ENCODE data around the gene EML4. TPM values are rescaled to one million over a fixed set of nuclear protein-coding genes. Genes with fewer than 3 reads are reported as not detected.
A peak's percentile ranks its signal among the peaks of the same experiment; 100 is the strongest.

The EML4 gene
- total and polyA plus RNA-seq, 9 of the 15 experiments (the other 6 are each of a cell fraction or from before 2014, with no cell fraction given): 14.7 to 48.3 (median 36.5) TPM

DNA sequence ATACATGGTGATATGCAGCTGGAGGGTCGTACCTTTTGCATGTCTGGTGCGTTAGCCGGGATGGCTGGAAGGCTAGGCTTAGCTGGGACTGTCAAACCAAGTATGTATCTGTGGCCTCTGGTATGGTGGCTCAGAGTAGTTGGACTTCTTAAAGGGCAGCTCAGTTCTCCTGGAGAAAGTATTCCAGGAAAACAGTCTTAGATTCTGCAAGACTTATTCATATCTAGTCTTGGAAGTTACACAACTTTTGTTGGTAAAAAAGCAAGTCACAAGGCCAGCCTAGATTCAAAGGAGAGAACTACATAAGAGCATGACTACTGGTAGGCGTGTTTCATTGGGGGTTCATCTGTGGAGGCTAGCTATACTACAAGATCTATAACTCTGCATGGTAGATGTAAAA is 45.5 kb downstream of the EML4 start:
- WGBS (ENCODE audit: insufficient coverage, low coverage, missing lambda C conversion rate): 88% methylated on average over 4 of the region's 4 CpGs
- H3K4me3 ChIP-seq: no peak overlapping the region
- H4K20me1 ChIP-seq (replicated peaks; ENCODE audit: control insufficient read depth, insufficient read depth, low read length): no peaks in the 10 kb centered on the region
- ChIA-PET CTCF (ENCODE audit: low intra/inter-chr PET ratio) (no interaction called here), POLR2A (no interaction called here)
- ATAC-seq (no peak; the same call in 2 of the 3 replicates), FAIRE-seq (no peak), DNase-seq (ENCODE audit: extremely low read depth in 1 of 4, low spot score in 3 of 4) (no peak)
- no peak overlapping the region for H3K4me2 ChIP-seq (ENCODE audit: insufficient read depth, low read length)
- intact Hi-C loops (cut with micrococcal nuclease): no loop called here
- no TSS peak for BruUV-seq (replicated peaks)
- no peaks in the 10 kb centered on the region for H3K27me3 ChIP-seq (ENCODE audit: control insufficient read depth in 2 of 2, insufficient read depth in 2 of 2, low read length in 2 of 2)
- H3K9ac ChIP-seq (ENCODE audit: insufficient read depth in 1 of 2, low read depth in 2 of 2, low read length in 2 of 2): no peak overlapping the region
- H2AFZ ChIP-seq (ENCODE audit: low read depth, low read length): no peak overlapping the region
- H3K36me3 ChIP-seq (ENCODE audit: control insufficient read depth, insufficient read depth, low read length): no peaks in the 10 kb centered on the region
- H3K4me1 ChIP-seq (replicated peaks in 1 of 2; ENCODE audit: control insufficient read depth in 2 of 2, insufficient read depth in 2 of 2, low read length in 2 of 2): no peaks in the 10 kb centered on the region; a peak in 1 of 5 replicates
- H3K9me1 ChIP-seq (ENCODE audit: control insufficient read depth, insufficient read depth, low read length): no peaks in the 10 kb centered on the region
- peaks cover 11% of the 10 kb centered on the region; the same call in 1 of the 3 replicates for H3K79me2 ChIP-seq (ENCODE audit: control insufficient read depth, insufficient read depth, low read length)
- H3K27ac ChIP-seq (ENCODE audit: extremely low read depth, low read depth, low read length): no peak overlapping the region
- in situ Hi-C loops (cut with MboI): loop anchor here (25.0 kb wide), 1 partner anchor 352 kb away; no protein-coding TSS in a partner anchor
- H3K9me3 ChIP-seq (replicated peaks; ENCODE audit: control insufficient read depth, insufficient read depth, low read depth, low read length): no peaks in the 10 kb centered on the region
- TF ChIP-seq ARID1B (IDR thresholded peaks at IDR 0.05): no peak
- TF ChIP-seq ELK3 (CRISPR knock-in tag; IDR thresholded peaks at IDR 0.05): no peak
- no peak for TF ChIP-seq MAFF (IDR thresholded peaks at IDR 0.05; ENCODE audit: low read length)
- no peak for TF ChIP-seq HIVEP1 (CRISPR knock-in tag; IDR thresholded peaks at IDR 0.05)
- TF ChIP-seq, protein P1, sequence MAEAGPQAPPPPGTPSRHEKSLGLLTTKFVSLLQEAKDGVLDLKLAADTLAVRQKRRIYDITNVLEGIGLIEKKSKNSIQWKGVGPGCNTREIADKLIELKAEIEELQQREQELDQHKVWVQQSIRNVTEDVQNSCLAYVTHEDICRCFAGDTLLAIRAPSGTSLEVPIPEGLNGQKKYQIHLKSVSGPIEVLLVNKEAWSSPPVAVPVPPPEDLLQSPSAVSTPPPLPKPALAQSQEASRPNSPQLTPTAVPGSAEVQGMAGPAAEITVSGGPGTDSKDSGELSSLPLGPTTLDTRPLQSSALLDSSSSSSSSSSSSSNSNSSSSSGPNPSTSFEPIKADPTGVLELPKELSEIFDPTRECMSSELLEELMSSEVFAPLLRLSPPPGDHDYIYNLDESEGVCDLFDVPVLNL (CRISPR knock-in tag; IDR thresholded peaks at IDR 0.05; ENCODE audit: low read depth): no peak
- TF ChIP-seq CEBPB (tag; IDR thresholded peaks at IDR 0.05): peak; percentile 23; the same call in 1 of the 2 replicates
- no peak for TF ChIP-seq MCM2 (IDR thresholded peaks at IDR 0.05; ENCODE audit: low read depth)
- no peak for TF ChIP-seq PHF8 (IDR thresholded peaks at IDR 0.05; ENCODE audit: borderline replicate concordance, low read length)
- TF ChIP-seq, protein P2, sequence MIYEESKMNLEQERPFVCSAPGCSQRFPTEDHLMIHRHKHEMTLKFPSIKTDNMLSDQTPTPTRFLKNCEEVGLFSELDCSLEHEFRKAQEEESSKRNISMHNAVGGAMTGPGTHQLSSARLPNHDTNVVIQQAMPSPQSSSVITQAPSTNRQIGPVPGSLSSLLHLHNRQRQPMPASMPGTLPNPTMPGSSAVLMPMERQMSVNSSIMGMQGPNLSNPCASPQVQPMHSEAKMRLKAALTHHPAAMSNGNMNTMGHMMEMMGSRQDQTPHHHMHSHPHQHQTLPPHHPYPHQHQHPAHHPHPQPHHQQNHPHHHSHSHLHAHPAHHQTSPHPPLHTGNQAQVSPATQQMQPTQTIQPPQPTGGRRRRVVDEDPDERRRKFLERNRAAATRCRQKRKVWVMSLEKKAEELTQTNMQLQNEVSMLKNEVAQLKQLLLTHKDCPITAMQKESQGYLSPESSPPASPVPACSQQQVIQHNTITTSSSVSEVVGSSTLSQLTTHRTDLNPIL (CRISPR knock-in tag; IDR thresholded peaks at IDR 0.05): no peak
